HEK293T (cell line): ENCODE measurements around the gene GZMB.

Experiments
- BHLHE40 ChIP-seq: fragments of 450-650 bp; IDR thresholded peaks from 2 replicates; pipeline ENCODE4 v1.6.1; 2016; ENCODE audit warnings: mild to moderate bottlenecking, moderate library complexity, borderline replicate concordance
- ELF4 ChIP-seq: fragments of 450-650 bp; IDR thresholded peaks from 2 replicates; pipeline ENCODE4 v1.6.1; 2017; ENCODE audit warnings: antibody characterized with exemption
- FOXM1 ChIP-seq: fragments of 450-650 bp; IDR thresholded peaks from 2 replicates; pipeline ENCODE4 v1.6.1; 2017; ENCODE audit warnings: mild to moderate bottlenecking, borderline replicate concordance
- HDGF ChIP-seq: fragments of 450-650 bp; IDR thresholded peaks from 2 replicates; pipeline ENCODE4 v1.6.1; 2017; ENCODE audit warnings: antibody characterized with exemption, borderline replicate concordance
- NFRKB ChIP-seq: fragments of 450-650 bp; IDR thresholded peaks from 2 replicates; pipeline ENCODE4 v1.6.1; 2016; ENCODE audit warnings: mild to moderate bottlenecking, moderate library complexity
- PKNOX1 ChIP-seq: fragments of 450-650 bp; IDR thresholded peaks from 2 replicates; pipeline ENCODE4 v1.6.1; 2016
- SP1 ChIP-seq: fragments of 450-650 bp; IDR thresholded peaks from 2 replicates; pipeline ENCODE4 v1.6.1; 2017
- TARDBP ChIP-seq: fragments of 450-650 bp; IDR thresholded peaks from 2 replicates; pipeline ENCODE4 v1.6.1; 2016
- ZNF384 ChIP-seq: fragments of 450-650 bp; IDR thresholded peaks from 2 replicates; pipeline ENCODE4 v1.6.1; 2016

- TF ChIP-seq PKNOX1: no peak
- no peak for TF ChIP-seq FOXM1
- no peak for TF ChIP-seq NFRKB
- no peak for TF ChIP-seq TARDBP
- no peak for TF ChIP-seq SP1
- TF ChIP-seq BHLHE40: no peak
- no peak for TF ChIP-seq ZNF384
- TF ChIP-seq ELF4: no peak
- no peak for TF ChIP-seq HDGF
Observed at GRCh38 chr14:24662753-24663152, 28.8 kb upstream of the GZMB start.
